ENCODE results near the gene MICAL2.
A peak's percentile ranks its signal among the peaks of the same experiment; 100 is the strongest.

MICAL2 gene

GRCh38 chr11:12110201-12110713 lies at the start of gene MICAL2:
MICAL2 (plus strand) TSS chr11:12110590; CDS start chr11:12162156, 51,566 bp downstream.
- peak; percentile 97 for DNase-seq (ENCODE audit: low spot score)

- no peak for DNase-seq (ENCODE audit: low spot score)
Measured at GRCh38 chr11:12061851-12062560, 48.4 kb upstream of the MICAL2 start.

- no peak for DNase-seq (ENCODE audit: low spot score)
Measured at GRCh38 chr11:12063251-12063650, 47.1 kb upstream of the MICAL2 start.

GRCh38 chr11:12064136-12064953 lies 46.0 kb upstream of the MICAL2 start:
- no peak for DNase-seq (ENCODE audit: low spot score)

- DNase-seq (ENCODE audit: low spot score): no peak
Measured at GRCh38 chr11:12064954-12065280, 45.5 kb upstream of the MICAL2 start.

GRCh38 chr11:12066056-12066798 lies 44.2 kb upstream of the MICAL2 start:
- DNase-seq (ENCODE audit: low spot score): peak; percentile 72

GRCh38 chr11:12066799-12067508 lies 43.4 kb upstream of the MICAL2 start:
- DNase-seq (ENCODE audit: low spot score): no peak

- DNase-seq (ENCODE audit: low spot score): no peak
Measured at GRCh38 chr11:12067796-12068357, 42.5 kb upstream of the MICAL2 start.

- no peak for DNase-seq (ENCODE audit: low spot score)
Measured at GRCh38 chr11:12069066-12069676, 41.2 kb upstream of the MICAL2 start.

- no peak for DNase-seq (ENCODE audit: low spot score)
Measured at GRCh38 chr11:12070446-12071267, 39.7 kb upstream of the MICAL2 start.

GRCh38 chr11:12071574-12071973 lies 38.8 kb upstream of the MICAL2 start:
- no peak for DNase-seq (ENCODE audit: low spot score)

GRCh38 chr11:12073436-12073835 lies 37.0 kb upstream of the MICAL2 start:
- no peak for DNase-seq (ENCODE audit: low spot score)

- DNase-seq (ENCODE audit: low spot score): no peak
Measured at GRCh38 chr11:12073886-12074285, 36.5 kb upstream of the MICAL2 start.

- DNase-seq (ENCODE audit: low spot score): no peak
Measured at GRCh38 chr11:12074529-12075195, 35.7 kb upstream of the MICAL2 start.

- no peak for DNase-seq (ENCODE audit: low spot score)
Measured at GRCh38 chr11:12075291-12075690, 35.1 kb upstream of the MICAL2 start.

- peak; percentile 88 for DNase-seq (ENCODE audit: low spot score)
Measured at GRCh38 chr11:12075822-12076821, 34.3 kb upstream of the MICAL2 start.

- DNase-seq (ENCODE audit: low spot score): no peak
Measured at GRCh38 chr11:12076840-12077534, 33.4 kb upstream of the MICAL2 start.

All from AG08396 (cell line).